NT2/D1 (cell line): ENCODE data around the gene RAPGEF6.

Source experiments
- YY1 ChIP-seq: IDR thresholded peaks from 2 replicates; pipeline ENCODE4 v1.6.1; 2011; ENCODE audit not compliant: insufficient read length, insufficient read depth
- ZNF274 ChIP-seq: IDR thresholded peaks from 2 replicates; pipeline ENCODE4 v1.6.1; 2011; ENCODE audit warnings: mild to moderate bottlenecking, low read depth, low read length

GRCh38 chr5:131436081-131436480, 198.9 kb downstream of the RAPGEF6 start:
- TF ChIP-seq ZNF274 = no peak
- no peak for TF ChIP-seq YY1
